MM.1S (cell line): ENCODE data around the gene SAGE1.
A peak's percentile ranks its signal among the peaks of the same experiment; 100 is the strongest.
"Not testable (repeated sequence)": the region's sequence is repeated elsewhere in the genome, so short reads cannot be mapped to it uniquely, and the experiment has no call there.

Experiments
- DNase-seq: peaks from one replicate; pipeline ENCODE4 v3.0.0-alpha.2; 2015
- H2AFZ ChIP-seq: fragments of 300-600 bp; sonication (generic); 2 replicates; pipeline ENCODE4 v1.6.0; 2016; ENCODE audit warnings: antibody characterized with exemption, low read length
- H3F3A ChIP-seq: fragments of 300-600 bp; sonication (generic); 2 replicates; pipeline ENCODE4 v1.6.1; 2016; ENCODE audit warnings: mild to moderate bottlenecking, antibody characterized with exemption, low read length, moderate library complexity, mixed read lengths; ENCODE audit not compliant: insufficient read depth
- H3K27ac ChIP-seq: fragments of 300-600 bp; sonication (generic); 2 replicates; pipeline ENCODE4 v1.5.1; 2016; ENCODE audit warnings: mild to moderate bottlenecking, low read length
- H3K27me3 ChIP-seq: fragments of 300-600 bp; sonication (generic); replicated peaks from 2 replicates; pipeline ENCODE4 v1.6.0; 2016; ENCODE audit warnings: low read length; ENCODE audit not compliant: insufficient read depth
- H3K36me3 ChIP-seq: fragments of 300-600 bp; sonication (generic); replicated peaks from 2 replicates; pipeline ENCODE4 v1.6.1; 2016; ENCODE audit warnings: mild to moderate bottlenecking, low read length, mixed read lengths; ENCODE audit not compliant: insufficient read depth
- H3K4me1 ChIP-seq: fragments of 300-600 bp; sonication (generic); 2 replicates; pipeline ENCODE4 v1.6.1; 2016; ENCODE audit warnings: low read length, mixed read lengths
- H3K4me2 ChIP-seq: fragments of 300-600 bp; sonication (generic); 2 replicates; pipeline ENCODE4 v1.6.0; 2016; ENCODE audit warnings: low read depth, low read length
- H3K4me3 ChIP-seq: fragments of 300-600 bp; sonication (generic); 2 replicates; pipeline ENCODE4 v1.5.1; 2016; ENCODE audit warnings: low read length, mixed read lengths
- H3K79me2 ChIP-seq: fragments of 300-600 bp; sonication (generic); 2 replicates; pipeline ENCODE4 v1.6.1; 2016; ENCODE audit warnings: mixed run types, low read length, mixed read lengths
- H3K9ac ChIP-seq: fragments of 300-600 bp; sonication (generic); 2 replicates; pipeline ENCODE4 v1.6.1; 2016; ENCODE audit warnings: low read length, mixed read lengths
- H3K9me2 ChIP-seq: fragments of 300-600 bp; sonication (generic); replicated peaks from 2 replicates; pipeline ENCODE4 v1.6.1; 2016; ENCODE audit warnings: mild to moderate bottlenecking, low read length, mixed read lengths; ENCODE audit not compliant: insufficient read depth
- H3K9me3 ChIP-seq: fragments of 300-600 bp; sonication (generic); replicated peaks from 2 replicates; pipeline ENCODE4 v1.6.1; 2016; ENCODE audit warnings: mild to moderate bottlenecking, low read length, mixed read lengths; ENCODE audit not compliant: insufficient read depth
- H4K20me1 ChIP-seq: fragments of 300-600 bp; sonication (generic); 2 replicates; pipeline ENCODE4 v1.6.1; 2016; ENCODE audit warnings: mild to moderate bottlenecking, low read length, moderate library complexity, mixed read lengths; ENCODE audit not compliant: insufficient read depth
- EZH2 ChIP-seq: fragments of 300-600 bp; sonication (generic); optimal IDR thresholded peaks from 2 replicates; pipeline ENCODE3; 2017; ENCODE audit warnings: low read depth, mild to moderate bottlenecking, antibody characterized with exemption, low read length, mixed read lengths
- EZH2phosphoT487 ChIP-seq: fragments of 300-600 bp; sonication (generic); IDR thresholded peaks from 2 replicates; pipeline ENCODE4 v1.6.1; 2018; ENCODE audit warnings: antibody characterized with exemption, low read length
- TF ChIP-seq, protein P1 (sequence below): fragments of 300-600 bp; sonication (generic); IDR thresholded peaks from 2 replicates; pipeline ENCODE4 v1.5.1; 2016; ENCODE audit warnings: antibody characterized with exemption, low read length, mixed read lengths

Gene SAGE1

DNA sequence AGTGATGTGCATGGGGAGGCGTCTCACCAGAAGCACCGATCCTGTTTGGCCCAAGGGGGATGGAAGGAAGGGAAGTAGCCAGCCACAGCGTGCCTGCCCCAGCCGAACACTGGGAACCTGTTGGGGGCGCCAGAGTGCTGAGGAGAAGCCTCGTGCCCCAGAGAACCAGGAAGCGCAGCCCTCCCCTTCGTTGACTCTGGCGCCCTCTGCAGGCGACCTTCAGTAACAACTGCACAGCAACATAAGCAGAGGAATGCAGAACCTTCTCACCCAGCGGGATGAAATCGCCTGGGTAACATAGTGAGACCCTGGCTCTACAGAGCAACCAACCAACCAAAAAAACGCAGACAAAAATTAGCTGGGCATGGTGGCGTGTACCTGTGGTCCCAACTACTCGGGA lies 4.5 kb upstream of the SAGE1 start:
- not testable (repeated sequence) for H3K4me3 ChIP-seq, H2AFZ ChIP-seq, H3K4me1 ChIP-seq, H3F3A ChIP-seq, H3K9me2 ChIP-seq, H3K9ac ChIP-seq, H3K79me2 ChIP-seq, H3K4me2 ChIP-seq, H3K27me3 ChIP-seq, H3K9me3 ChIP-seq, H4K20me1 ChIP-seq, H3K36me3 ChIP-seq, H3K27ac ChIP-seq
- peak; percentile 9 for DNase-seq
- TF ChIP-seq, protein P1, sequence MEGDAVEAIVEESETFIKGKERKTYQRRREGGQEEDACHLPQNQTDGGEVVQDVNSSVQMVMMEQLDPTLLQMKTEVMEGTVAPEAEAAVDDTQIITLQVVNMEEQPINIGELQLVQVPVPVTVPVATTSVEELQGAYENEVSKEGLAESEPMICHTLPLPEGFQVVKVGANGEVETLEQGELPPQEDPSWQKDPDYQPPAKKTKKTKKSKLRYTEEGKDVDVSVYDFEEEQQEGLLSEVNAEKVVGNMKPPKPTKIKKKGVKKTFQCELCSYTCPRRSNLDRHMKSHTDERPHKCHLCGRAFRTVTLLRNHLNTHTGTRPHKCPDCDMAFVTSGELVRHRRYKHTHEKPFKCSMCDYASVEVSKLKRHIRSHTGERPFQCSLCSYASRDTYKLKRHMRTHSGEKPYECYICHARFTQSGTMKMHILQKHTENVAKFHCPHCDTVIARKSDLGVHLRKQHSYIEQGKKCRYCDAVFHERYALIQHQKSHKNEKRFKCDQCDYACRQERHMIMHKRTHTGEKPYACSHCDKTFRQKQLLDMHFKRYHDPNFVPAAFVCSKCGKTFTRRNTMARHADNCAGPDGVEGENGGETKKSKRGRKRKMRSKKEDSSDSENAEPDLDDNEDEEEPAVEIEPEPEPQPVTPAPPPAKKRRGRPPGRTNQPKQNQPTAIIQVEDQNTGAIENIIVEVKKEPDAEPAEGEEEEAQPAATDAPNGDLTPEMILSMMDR = peak; percentile 31

DNA sequence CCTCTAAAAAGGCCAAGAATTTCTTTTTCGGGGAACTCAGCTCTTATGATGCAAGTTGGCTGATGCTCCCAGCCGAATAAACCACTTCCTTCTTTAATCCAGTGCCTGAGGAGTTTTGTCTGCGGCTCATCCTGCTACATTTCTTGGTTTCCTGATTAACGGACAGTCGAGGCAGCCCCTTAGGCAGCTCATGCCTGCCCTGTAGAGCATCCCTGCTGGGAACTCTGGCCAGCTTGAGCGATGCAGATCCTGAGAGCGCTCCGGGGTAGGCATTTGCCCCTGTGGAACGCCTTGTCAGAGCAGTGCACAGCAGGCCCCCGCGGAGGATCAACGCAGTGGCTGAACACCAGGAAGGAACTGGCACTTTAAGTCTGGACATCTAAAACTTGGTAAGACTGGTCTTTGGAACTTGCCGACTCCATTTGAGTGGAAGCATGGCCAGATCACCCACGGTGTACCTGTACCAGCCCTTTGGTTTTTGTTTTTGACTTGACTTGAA lies 3.4 kb upstream of the SAGE1 start:
- Histone ChIP-seq H3K36me3 (no peaks in the 10 kb centered on the region), H3K4me3 (no peak overlapping the region), H3K27ac (no peak overlapping the region), H3K79me2 (no peaks in the 10 kb centered on the region), H3K9me3 (no peaks in the 10 kb centered on the region), H3K4me2 (no peak overlapping the region), H4K20me1 (no peaks in the 10 kb centered on the region), H3K4me1 (no peaks in the 10 kb centered on the region), H3K9ac (no peak overlapping the region), H3K27me3 (no peaks in the 10 kb centered on the region), H3F3A (no peaks in the 10 kb centered on the region), H2AFZ (no peak overlapping the region), H3K9me2 (no peaks in the 10 kb centered on the region)
- no peak for DNase-seq
- TF ChIP-seq EZH2phosphoT487 (no peak), EZH2 (no peak)
- TF ChIP-seq, protein P1 = no peak

DNA sequence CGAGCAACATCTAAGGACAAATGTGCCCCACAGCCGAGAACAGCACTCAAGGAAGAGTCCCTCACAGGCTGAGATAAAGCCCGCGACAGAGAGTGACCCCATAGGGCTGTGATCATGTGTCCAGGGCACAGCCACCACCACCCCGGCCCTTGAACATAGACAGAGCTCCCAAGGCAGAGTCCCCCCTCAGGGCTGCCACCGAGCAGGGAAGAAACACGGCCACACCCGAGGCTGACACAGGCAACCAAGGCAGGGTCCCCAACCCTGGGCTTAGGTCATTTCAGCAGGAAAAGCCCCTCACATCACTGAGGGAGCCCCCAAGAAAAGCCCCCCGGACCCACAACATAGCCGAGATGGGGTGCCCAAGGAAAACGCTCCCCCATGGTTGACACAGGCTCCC lies 735 bp upstream of the SAGE1 start:
- H2AFZ ChIP-seq = no peak overlapping the region
- H3F3A ChIP-seq = no peaks in the 10 kb centered on the region
- H3K27ac ChIP-seq = no peak overlapping the region
- no peak overlapping the region for H3K4me2 ChIP-seq
- H4K20me1 ChIP-seq = no peaks in the 10 kb centered on the region
- no peaks in the 10 kb centered on the region for H3K4me1 ChIP-seq
- H3K9me2 ChIP-seq = no peaks in the 10 kb centered on the region
- no peaks in the 10 kb centered on the region for H3K36me3 ChIP-seq
- no peak for DNase-seq
- no peaks in the 10 kb centered on the region for H3K27me3 ChIP-seq
- TF ChIP-seq, protein P1 = no peak
- TF ChIP-seq EZH2phosphoT487 = no peak
- no peak for TF ChIP-seq EZH2
- no peak overlapping the region for H3K9ac ChIP-seq
- no peaks in the 10 kb centered on the region for H3K9me3 ChIP-seq
- H3K79me2 ChIP-seq = no peaks in the 10 kb centered on the region
- no peak overlapping the region for H3K4me3 ChIP-seq
